ENCODE measurements around the gene CHDH.

The CHDH gene

GRCh38 chr3:53880396-53881345 is 34.5 kb upstream of the CHDH start:
- Mint-ChIP-seq H3K27ac (peak overlapping the region; percentile 90 to 98 (median 98)), H3K4me3 (peak overlapping the region; percentile 93 to 99 (median 96)), H3K9me3 (no peaks in the 10 kb centered on the region), H3K27me3 (ENCODE audit: low read depth) (no peaks in the 10 kb centered on the region), H3K4me1 (peaks cover 24% of the 10 kb centered on the region), H3K36me3 (ENCODE audit: low read depth) (peaks cover 51% of the 10 kb centered on the region)
- TF ChIP-seq CTCF (IDR thresholded peaks at IDR 0.05; ENCODE audit: unreplicated experiment in 3 of 3): no peak

- no peak overlapping the region for H3K4me3 Mint-ChIP-seq
- TF ChIP-seq CTCF (IDR thresholded peaks at IDR 0.05; ENCODE audit: unreplicated experiment in 3 of 3): no peak
- no peaks in the 10 kb centered on the region for H3K4me1 Mint-ChIP-seq
- H3K9me3 Mint-ChIP-seq: no peaks in the 10 kb centered on the region
- no peaks in the 10 kb centered on the region for H3K27me3 Mint-ChIP-seq (ENCODE audit: low read depth)
- H3K36me3 Mint-ChIP-seq (ENCODE audit: low read depth): peaks cover 78% of the 10 kb centered on the region
- no peak overlapping the region for H3K27ac Mint-ChIP-seq
These were observed 19.7 kb upstream of the CHDH start for GRCh38 chr3:53865732-53866499.

GRCh38 chr3:53863145-53863544 is 16.9 kb upstream of the CHDH start:
- Mint-ChIP-seq H3K9me3 (no peaks in the 10 kb centered on the region), H3K4me1 (no peaks in the 10 kb centered on the region), H3K27me3 (ENCODE audit: low read depth) (no peaks in the 10 kb centered on the region), H3K27ac (peak overlapping the region in 1 of 3 experiments; percentile 15), H3K36me3 (ENCODE audit: low read depth) (peaks cover 71% of the 10 kb centered on the region), H3K4me3 (no peak overlapping the region)
- TF ChIP-seq CTCF (IDR thresholded peaks at IDR 0.05; ENCODE audit: unreplicated experiment in 3 of 3): no peak

GRCh38 chr3:53862241-53862640 is 16.0 kb upstream of the CHDH start:
- H3K27me3 Mint-ChIP-seq (ENCODE audit: low read depth): no peaks in the 10 kb centered on the region
- TF ChIP-seq CTCF (IDR thresholded peaks at IDR 0.05; ENCODE audit: unreplicated experiment in 3 of 3): no peak
- no peak overlapping the region for H3K27ac Mint-ChIP-seq
- H3K4me1 Mint-ChIP-seq: no peaks in the 10 kb centered on the region
- peaks cover 68% of the 10 kb centered on the region for H3K36me3 Mint-ChIP-seq (ENCODE audit: low read depth)
- H3K9me3 Mint-ChIP-seq: no peaks in the 10 kb centered on the region
- H3K4me3 Mint-ChIP-seq: no peak overlapping the region

- H3K36me3 Mint-ChIP-seq (ENCODE audit: low read depth): peaks cover 58% of the 10 kb centered on the region
- no peak for TF ChIP-seq CTCF (IDR thresholded peaks at IDR 0.05; ENCODE audit: unreplicated experiment in 3 of 3)
- H3K27ac Mint-ChIP-seq: no peak overlapping the region
- H3K27me3 Mint-ChIP-seq (ENCODE audit: low read depth): peaks cover 4% of the 10 kb centered on the region
- H3K4me1 Mint-ChIP-seq: no peaks in the 10 kb centered on the region
- H3K9me3 Mint-ChIP-seq: no peaks in the 10 kb centered on the region
- H3K4me3 Mint-ChIP-seq: no peak overlapping the region
These were observed 14.0 kb upstream of the CHDH start for GRCh38 chr3:53860196-53860595.
